Cardiac fibroblast (primary cell): ENCODE measurements around the gene IGF2R.
A peak's percentile ranks its signal among the peaks of the same experiment; 100 is the strongest.
"Not testable (repeated sequence)": the region's sequence is repeated elsewhere in the genome, so short reads cannot be mapped to it uniquely, and the experiment has no call there.

Experiments
- DNase-seq, 2 donors: peaks; one replicate each; pipeline versions ENCODE4 v3.0.0 to v3.0.0-alpha.2; 2010; ENCODE audit warnings: low read depth in 2 of 2
- H3K4me3 ChIP-seq, 2 donors: replicated peaks in 1 of 2; 1 replicate in 1 of 2; 2 replicates in 1 of 2; pipeline ENCODE4 v1.5.1; 2011; ENCODE audit warnings: low read depth in 2 of 2, low read length in 2 of 2, mild to moderate bottlenecking in 2 of 2, moderate library complexity in 1 of 2
- TF ChIP-seq, protein P1 (sequence below): IDR thresholded peaks from one replicate; pipeline ENCODE4 v1.5.1; 2011; ENCODE audit warnings: low read depth, mild to moderate bottlenecking, low read length, inconsistent platforms

IGF2R gene, protein sequence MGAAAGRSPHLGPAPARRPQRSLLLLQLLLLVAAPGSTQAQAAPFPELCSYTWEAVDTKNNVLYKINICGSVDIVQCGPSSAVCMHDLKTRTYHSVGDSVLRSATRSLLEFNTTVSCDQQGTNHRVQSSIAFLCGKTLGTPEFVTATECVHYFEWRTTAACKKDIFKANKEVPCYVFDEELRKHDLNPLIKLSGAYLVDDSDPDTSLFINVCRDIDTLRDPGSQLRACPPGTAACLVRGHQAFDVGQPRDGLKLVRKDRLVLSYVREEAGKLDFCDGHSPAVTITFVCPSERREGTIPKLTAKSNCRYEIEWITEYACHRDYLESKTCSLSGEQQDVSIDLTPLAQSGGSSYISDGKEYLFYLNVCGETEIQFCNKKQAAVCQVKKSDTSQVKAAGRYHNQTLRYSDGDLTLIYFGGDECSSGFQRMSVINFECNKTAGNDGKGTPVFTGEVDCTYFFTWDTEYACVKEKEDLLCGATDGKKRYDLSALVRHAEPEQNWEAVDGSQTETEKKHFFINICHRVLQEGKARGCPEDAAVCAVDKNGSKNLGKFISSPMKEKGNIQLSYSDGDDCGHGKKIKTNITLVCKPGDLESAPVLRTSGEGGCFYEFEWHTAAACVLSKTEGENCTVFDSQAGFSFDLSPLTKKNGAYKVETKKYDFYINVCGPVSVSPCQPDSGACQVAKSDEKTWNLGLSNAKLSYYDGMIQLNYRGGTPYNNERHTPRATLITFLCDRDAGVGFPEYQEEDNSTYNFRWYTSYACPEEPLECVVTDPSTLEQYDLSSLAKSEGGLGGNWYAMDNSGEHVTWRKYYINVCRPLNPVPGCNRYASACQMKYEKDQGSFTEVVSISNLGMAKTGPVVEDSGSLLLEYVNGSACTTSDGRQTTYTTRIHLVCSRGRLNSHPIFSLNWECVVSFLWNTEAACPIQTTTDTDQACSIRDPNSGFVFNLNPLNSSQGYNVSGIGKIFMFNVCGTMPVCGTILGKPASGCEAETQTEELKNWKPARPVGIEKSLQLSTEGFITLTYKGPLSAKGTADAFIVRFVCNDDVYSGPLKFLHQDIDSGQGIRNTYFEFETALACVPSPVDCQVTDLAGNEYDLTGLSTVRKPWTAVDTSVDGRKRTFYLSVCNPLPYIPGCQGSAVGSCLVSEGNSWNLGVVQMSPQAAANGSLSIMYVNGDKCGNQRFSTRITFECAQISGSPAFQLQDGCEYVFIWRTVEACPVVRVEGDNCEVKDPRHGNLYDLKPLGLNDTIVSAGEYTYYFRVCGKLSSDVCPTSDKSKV (N-terminal part only)

DNA sequence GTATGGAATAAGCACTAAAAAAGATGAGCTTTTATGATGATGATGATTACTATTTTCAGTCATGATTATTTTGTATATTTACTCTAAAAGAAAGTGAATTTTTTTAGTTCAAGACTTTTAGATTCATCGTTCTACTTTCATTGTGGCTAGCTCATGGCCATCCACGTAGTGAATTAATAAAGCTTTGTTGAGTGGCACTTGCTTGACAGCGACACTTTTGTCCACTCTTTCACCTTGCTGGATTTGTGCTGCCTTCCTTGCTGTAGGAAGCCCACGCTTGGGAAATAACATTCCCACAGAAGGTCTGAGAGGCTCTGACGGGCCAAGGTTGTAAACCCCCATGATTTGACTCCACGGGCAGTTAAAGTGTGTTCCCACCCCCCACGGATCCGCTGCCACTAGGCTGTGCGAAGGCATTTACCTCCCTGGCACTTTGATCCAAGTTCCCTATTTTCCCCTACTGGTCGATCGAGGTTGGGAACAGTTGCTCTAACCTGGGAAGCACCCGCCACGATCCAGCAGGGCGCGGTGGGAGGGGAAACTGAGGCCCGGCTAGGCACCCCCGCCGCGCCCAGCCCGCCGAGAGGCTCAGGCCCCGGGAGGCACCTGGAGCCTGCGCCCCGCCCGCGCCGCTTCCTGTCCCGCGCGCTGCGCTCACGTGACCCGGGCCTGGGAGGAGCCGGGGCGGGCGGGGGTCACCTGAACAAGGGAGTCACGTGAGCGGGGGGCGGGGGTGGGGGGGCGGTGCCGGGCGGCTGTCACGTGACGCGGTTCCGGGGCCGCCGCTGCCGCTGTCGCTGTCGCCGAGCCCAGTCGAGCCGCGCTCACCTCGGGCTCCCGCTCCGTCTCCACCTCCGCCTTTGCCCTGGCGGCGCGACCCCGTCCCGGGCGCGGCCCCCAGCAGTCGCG is at the start of gene IGF2R:
IGF2R (plus strand) TSS at position 788 of the 909 bp plus-strand sequence. CDS start 165 bp downstream, outside the sequence.
- TF ChIP-seq, protein P1, sequence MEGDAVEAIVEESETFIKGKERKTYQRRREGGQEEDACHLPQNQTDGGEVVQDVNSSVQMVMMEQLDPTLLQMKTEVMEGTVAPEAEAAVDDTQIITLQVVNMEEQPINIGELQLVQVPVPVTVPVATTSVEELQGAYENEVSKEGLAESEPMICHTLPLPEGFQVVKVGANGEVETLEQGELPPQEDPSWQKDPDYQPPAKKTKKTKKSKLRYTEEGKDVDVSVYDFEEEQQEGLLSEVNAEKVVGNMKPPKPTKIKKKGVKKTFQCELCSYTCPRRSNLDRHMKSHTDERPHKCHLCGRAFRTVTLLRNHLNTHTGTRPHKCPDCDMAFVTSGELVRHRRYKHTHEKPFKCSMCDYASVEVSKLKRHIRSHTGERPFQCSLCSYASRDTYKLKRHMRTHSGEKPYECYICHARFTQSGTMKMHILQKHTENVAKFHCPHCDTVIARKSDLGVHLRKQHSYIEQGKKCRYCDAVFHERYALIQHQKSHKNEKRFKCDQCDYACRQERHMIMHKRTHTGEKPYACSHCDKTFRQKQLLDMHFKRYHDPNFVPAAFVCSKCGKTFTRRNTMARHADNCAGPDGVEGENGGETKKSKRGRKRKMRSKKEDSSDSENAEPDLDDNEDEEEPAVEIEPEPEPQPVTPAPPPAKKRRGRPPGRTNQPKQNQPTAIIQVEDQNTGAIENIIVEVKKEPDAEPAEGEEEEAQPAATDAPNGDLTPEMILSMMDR: peak; percentile 14
- peak within 1 kb of the TSS; percentile 67 to 75 for H3K4me3 ChIP-seq
- DNase-seq: peak; percentile 86 to 92

DNA sequence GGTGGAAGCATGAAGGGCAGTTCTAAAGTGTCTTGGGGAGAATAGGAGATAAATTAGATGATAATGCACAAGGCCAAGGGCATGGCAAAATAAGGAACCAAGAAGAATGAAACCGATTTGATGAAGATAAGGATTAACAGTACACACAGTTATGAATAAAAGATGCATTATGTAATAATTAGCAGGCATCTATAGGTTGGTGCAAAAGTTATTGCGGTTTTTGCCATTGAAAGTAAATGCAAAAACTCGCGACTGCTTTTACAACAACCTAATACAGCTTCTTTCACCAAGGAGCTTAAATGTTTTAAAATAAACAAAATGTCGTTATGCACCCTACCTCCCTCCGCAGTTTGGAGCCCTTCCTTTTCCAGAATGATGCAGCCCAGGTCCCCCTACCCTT is 49.1 kb upstream of the IGF2R start:
- TF ChIP-seq, protein P1: no peak

GRCh38 chr6:159924150-159924549 is 44.7 kb upstream of the IGF2R start:
- H3K4me3 ChIP-seq, DNase-seq: not testable (repeated sequence)

More for the DNA sequence above, 49.1 kb upstream of the IGF2R start:
- H3K4me3 ChIP-seq: no peak overlapping the region
- no peak for DNase-seq

DNA sequence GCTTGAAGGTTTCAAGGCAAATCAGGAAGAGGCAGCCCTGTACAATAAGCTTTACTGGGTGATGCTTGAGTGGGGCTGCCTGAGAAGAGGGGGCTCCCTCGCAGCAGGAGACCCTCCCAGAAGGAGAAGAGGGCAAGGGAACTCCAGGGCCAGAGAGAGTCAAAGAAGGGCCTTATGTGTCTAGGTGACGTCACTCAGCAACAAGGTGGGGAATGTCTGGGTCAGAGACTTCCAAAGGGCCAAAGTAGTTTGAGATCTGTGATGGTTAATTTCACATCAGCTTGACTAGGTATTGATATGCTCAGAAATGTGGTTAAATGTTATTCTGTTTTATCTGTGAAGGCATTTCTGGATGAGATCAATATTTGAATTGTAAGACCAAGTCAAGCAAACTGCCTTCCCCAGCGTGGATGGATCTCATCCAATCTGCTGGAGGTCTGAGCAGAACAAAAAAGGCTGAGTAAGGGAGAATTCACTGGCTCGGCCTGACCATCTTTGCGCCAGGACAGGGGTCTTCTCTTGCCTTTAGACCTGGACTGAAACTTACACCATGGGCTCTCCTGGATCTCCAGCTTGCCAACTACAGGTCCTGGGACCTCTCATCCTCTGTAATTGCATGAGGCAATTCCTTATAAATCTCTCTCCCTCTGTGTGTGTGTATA is 42.2 kb upstream of the IGF2R start:
- TF ChIP-seq, protein P1: no peak
- no peak for DNase-seq
- H3K4me3 ChIP-seq: no peak overlapping the region

DNA sequence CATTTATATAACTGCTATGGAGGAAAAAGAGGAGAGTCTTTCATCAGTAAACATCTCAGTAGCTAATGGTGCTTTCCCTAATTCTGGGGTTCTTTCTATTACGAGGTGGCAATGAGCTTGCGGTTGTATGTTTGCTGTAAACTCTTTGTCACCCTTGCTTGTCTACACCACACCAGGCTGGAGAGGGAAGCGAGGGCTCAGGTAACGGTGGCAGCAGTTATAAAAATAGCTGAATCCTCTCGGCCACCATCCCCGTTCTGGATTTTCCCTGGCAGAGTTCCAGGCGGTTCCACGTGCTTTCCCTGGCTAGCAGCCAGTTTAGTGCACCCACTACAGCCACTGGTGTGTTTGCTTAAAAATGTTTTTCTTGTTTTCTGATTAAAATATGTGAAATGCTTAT is 39.1 kb upstream of the IGF2R start:
- H3K4me3 ChIP-seq: no peak overlapping the region
- peak in 1 of 2 donors; percentile 34 for DNase-seq
- TF ChIP-seq, protein P1: no peak

DNA sequence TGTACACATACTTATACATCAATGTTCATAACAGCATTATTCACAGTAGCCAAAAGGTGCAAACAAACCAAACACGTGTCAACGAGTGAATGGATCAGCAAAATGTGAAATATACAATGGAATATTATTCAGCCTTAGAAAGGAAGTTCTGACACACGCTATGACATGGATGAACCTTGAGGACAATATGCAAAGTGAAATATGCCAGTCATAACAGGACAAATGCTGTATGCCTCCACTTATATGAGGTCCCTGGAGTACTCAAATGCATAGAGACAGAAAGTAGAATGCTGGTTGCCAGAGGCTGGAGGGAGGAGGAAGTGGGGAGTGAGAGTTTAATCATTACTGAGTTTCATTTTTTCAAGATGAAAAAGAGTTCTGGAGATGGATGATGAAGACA is 37.8 kb upstream of the IGF2R start:
- H3K4me3 ChIP-seq: no peak overlapping the region
- TF ChIP-seq, protein P1: no peak
- DNase-seq: no peak
